Measurements from ENCODE around the gene ZFP62. TPM values are rescaled to one million over a fixed set of nuclear protein-coding genes. Genes with fewer than 3 reads are reported as not detected.

The ZFP62 gene
- total RNA-seq, 1 donor from 2014 or later: 15.9 TPM

- DNase-seq: no peak
- intact Hi-C loops (cut with micrococcal nuclease): no loop called here
- no peaks in the 10 kb centered on the region for H3K27me3 ChIP-seq (ENCODE audit: low read depth)
Measured at GRCh38 chr5:180815293-180815917, 45.7 kb downstream of the ZFP62 start.

GRCh38 chr5:180813420-180813819 is 47.7 kb downstream of the ZFP62 start:
- intact Hi-C loops (cut with micrococcal nuclease): no loop called here

More at GRCh38 chr5:180815293-180815917, 45.7 kb downstream of the ZFP62 start:
- H3K36me3 ChIP-seq: no peaks in the 10 kb centered on the region
- H3K4me1 ChIP-seq: peaks cover 80% of the 10 kb centered on the region
- peak overlapping the region; percentile 100 for H3K27ac ChIP-seq (replicated peaks)
- peak overlapping the region; percentile 47 for H3K4me3 ChIP-seq
- no peaks in the 10 kb centered on the region for H3K9me3 ChIP-seq (replicated peaks)
- TF ChIP-seq, protein P1, sequence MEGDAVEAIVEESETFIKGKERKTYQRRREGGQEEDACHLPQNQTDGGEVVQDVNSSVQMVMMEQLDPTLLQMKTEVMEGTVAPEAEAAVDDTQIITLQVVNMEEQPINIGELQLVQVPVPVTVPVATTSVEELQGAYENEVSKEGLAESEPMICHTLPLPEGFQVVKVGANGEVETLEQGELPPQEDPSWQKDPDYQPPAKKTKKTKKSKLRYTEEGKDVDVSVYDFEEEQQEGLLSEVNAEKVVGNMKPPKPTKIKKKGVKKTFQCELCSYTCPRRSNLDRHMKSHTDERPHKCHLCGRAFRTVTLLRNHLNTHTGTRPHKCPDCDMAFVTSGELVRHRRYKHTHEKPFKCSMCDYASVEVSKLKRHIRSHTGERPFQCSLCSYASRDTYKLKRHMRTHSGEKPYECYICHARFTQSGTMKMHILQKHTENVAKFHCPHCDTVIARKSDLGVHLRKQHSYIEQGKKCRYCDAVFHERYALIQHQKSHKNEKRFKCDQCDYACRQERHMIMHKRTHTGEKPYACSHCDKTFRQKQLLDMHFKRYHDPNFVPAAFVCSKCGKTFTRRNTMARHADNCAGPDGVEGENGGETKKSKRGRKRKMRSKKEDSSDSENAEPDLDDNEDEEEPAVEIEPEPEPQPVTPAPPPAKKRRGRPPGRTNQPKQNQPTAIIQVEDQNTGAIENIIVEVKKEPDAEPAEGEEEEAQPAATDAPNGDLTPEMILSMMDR (IDR thresholded peaks at IDR 0.05; ENCODE audit: borderline replicate concordance): no peak

DNA sequence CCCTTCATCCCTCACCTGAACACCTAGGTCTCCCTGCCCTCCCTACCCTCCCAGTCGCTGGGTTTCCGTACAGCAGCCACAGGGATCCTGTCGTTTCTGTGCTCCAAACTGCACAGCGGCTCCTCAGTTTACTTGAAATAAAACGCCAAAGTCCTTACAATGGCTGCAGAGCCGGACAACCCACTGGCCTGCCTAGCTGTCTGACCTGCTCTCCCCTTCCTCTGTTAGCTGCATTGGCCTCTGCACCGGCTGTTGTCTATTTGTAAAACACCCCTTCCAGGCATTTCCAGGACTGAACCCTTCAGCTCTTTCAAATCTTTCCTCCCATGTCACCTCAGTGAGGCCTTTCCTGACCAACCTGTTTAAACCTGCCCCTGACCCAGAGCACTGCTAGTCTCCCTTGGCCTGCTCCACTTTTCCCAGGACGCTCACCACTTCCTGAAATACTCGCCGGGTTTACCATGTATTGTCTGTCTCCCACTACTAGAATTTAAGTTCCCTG is 49.4 kb downstream of the ZFP62 start:
- intact Hi-C loops (cut with micrococcal nuclease): no loop called here
- Histone ChIP-seq H3K27me3 (ENCODE audit: low read depth) (no peaks in the 10 kb centered on the region), H3K36me3 (peaks cover 11% of the 10 kb centered on the region), H3K27ac (replicated peaks) (peak overlapping the region; percentile 100), H3K4me1 (peaks cover 77% of the 10 kb centered on the region), H3K9me3 (replicated peaks) (no peaks in the 10 kb centered on the region), H3K4me3 (peak overlapping the region; percentile 77)
- no peak for DNase-seq
- TF ChIP-seq, protein P1 (IDR thresholded peaks at IDR 0.05; ENCODE audit: borderline replicate concordance): no peak

More at GRCh38 chr5:180813420-180813819, 47.7 kb downstream of the ZFP62 start:
- no peak for DNase-seq
- H3K27ac ChIP-seq (replicated peaks): peak overlapping the region; percentile 100
- TF ChIP-seq, protein P1 (IDR thresholded peaks at IDR 0.05; ENCODE audit: borderline replicate concordance): no peak
- no peaks in the 10 kb centered on the region for H3K9me3 ChIP-seq (replicated peaks)
- no peaks in the 10 kb centered on the region for H3K27me3 ChIP-seq (ENCODE audit: low read depth)
- H3K4me1 ChIP-seq: peaks cover 77% of the 10 kb centered on the region
- peak overlapping the region; percentile 47 for H3K4me3 ChIP-seq
- H3K36me3 ChIP-seq: peaks cover under 1% of the 10 kb centered on the region

- Histone ChIP-seq H3K36me3 (peaks cover 12% of the 10 kb centered on the region), H3K4me3 (peak overlapping the region; percentile 77), H3K27me3 (ENCODE audit: low read depth) (no peaks in the 10 kb centered on the region), H3K9me3 (replicated peaks) (no peaks in the 10 kb centered on the region), H3K4me1 (peaks cover 77% of the 10 kb centered on the region), H3K27ac (replicated peaks) (peak overlapping the region; percentile 100)
- intact Hi-C loops (cut with micrococcal nuclease): no loop called here
- DNase-seq: no peak
- TF ChIP-seq, protein P1 (IDR thresholded peaks at IDR 0.05; ENCODE audit: borderline replicate concordance): no peak
Measured at GRCh38 chr5:180810959-180811622, 50.0 kb downstream of the ZFP62 start.

GRCh38 chr5:180810210-180810958 is 50.7 kb downstream of the ZFP62 start:
- peaks cover 12% of the 10 kb centered on the region for H3K36me3 ChIP-seq
- H3K9me3 ChIP-seq (replicated peaks): no peaks in the 10 kb centered on the region
- TF ChIP-seq, protein P1 (IDR thresholded peaks at IDR 0.05; ENCODE audit: borderline replicate concordance): no peak
- no peaks in the 10 kb centered on the region for H3K27me3 ChIP-seq (ENCODE audit: low read depth)
- intact Hi-C loops (cut with micrococcal nuclease): no loop called here
- peak; percentile 97 for DNase-seq
- H3K4me3 ChIP-seq: peak overlapping the region; percentile 77
- H3K27ac ChIP-seq (replicated peaks): peak overlapping the region; percentile 100
- peaks cover 77% of the 10 kb centered on the region for H3K4me1 ChIP-seq

All from left ventricle myocardium inferior (tissue), 1 donor.